CD4-positive, alpha-beta T cell treated with Interleukin-12 subunit alpha and Interleukin-12 subunit beta, for 1 hour (primary cell): ENCODE data around the gene LRRC66.

Experiments used
- DNase-seq: peaks from one replicate; pipeline ENCODE4 v3.0.0-alpha.2; 2020

LRRC66 gene, protein sequence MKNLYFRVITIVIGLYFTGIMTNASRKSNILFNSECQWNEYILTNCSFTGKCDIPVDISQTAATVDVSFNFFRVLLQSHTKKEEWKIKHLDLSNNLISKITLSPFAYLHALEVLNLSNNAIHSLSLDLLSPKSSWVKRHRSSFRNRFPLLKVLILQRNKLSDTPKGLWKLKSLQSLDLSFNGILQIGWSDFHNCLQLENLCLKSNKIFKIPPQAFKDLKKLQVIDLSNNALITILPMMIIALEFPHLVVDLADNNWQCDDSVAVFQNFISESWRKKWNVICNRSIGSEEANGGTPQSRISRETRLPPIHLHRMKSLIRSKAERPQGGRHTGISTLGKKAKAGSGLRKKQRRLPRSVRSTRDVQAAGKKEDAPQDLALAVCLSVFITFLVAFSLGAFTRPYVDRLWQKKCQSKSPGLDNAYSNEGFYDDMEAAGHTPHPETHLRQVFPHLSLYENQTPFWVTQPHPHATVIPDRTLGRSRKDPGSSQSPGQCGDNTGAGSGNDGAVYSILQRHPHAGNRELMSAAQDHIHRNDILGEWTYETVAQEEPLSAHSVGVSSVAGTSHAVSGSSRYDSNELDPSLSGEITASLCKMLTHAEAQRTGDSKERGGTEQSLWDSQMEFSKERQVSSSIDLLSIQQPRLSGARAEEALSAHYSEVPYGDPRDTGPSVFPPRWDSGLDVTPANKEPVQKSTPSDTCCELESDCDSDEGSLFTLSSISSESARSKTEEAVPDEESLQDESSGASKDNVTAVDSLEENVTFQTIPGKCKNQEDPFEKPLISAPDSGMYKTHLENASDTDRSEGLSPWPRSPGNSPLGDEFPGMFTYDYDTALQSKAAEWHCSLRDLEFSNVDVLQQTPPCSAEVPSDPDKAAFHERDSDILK

GRCh38 chr4:52019936-52020657 is at the start of gene LRRC66:
LRRC66 (minus strand) TSS chr4:52020363; CDS start chr4:52017613, 2,750 bp downstream.
- no peak for DNase-seq

GRCh38 chr4:52069571-52069970 is 49.4 kb upstream of the LRRC66 start:
- no peak for DNase-seq

GRCh38 chr4:52059372-52059771 is 39.2 kb upstream of the LRRC66 start:
- DNase-seq = no peak

DNA sequence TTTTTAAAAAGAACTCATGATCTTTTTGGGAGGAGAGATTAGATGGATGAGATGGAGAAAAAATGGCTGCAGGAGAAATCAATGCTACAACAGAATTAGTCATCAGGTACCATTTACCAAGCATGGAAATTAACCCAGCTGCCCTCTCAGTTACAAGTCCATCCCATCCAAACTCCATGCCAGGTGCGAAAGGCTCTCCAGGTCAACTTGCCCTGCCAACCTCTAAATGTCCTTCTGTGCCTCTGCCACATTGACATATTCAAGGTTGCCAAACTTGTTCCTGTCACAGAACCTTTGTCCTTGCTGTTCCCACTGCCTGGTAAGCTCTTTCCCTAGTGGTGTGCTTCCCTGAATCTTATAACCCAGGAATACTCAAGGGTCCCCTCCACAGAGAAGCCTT is 38.1 kb upstream of the LRRC66 start:
- no peak for DNase-seq

GRCh38 chr4:52057196-52057595 is 37.0 kb upstream of the LRRC66 start:
- no peak for DNase-seq

DNA sequence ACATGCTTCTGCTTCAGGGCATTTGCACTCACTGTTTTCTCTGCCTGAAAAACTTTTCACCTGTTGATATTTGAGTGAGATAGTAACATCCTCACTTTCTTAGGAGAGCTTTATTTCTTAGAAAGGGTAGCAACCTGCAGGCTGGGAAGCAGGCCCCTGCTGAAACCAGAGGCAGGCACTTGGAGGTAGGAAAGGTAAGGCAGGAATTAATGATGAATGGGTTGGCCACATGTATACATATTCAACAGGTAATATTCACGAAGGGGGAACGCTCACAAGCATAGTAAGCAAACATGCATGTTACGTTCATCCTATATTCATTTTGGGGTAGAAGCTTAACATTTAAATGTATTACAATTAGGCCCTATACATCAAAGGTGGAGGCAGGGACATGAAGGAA is 34.1 kb upstream of the LRRC66 start:
- DNase-seq = no peak

GRCh38 chr4:52052475-52052780 is 32.3 kb upstream of the LRRC66 start:
- no peak for DNase-seq

- DNase-seq = no peak
These were observed 31.7 kb upstream of the LRRC66 start for GRCh38 chr4:52051615-52052474.

GRCh38 chr4:52051213-52051614 is 31.1 kb upstream of the LRRC66 start, which contains the start of gene SPATA18:
SPATA18 (plus strand) TSS chr4:52051304; CDS start chr4:52051705, 401 bp downstream.
- no peak for DNase-seq

DNA sequence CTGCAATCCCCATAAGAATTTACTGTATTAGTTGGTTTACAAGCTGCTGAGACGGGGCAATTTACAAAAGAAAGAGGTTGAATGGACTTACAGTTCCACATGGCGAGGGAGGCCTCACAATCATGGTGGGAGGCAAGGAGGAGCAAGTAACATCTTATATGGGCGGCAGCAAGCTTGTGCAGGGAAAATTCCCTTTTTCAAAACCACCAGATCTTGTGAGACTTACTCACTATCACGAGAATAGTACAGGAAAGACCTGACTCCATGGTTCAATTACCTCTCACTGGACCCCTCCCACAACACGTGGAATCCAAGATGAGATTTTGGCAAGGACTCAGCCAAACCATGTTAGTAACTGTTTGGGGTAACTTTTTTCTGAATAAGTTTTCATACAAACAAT is 29.1 kb upstream of the LRRC66 start:
- DNase-seq = no peak

DNA sequence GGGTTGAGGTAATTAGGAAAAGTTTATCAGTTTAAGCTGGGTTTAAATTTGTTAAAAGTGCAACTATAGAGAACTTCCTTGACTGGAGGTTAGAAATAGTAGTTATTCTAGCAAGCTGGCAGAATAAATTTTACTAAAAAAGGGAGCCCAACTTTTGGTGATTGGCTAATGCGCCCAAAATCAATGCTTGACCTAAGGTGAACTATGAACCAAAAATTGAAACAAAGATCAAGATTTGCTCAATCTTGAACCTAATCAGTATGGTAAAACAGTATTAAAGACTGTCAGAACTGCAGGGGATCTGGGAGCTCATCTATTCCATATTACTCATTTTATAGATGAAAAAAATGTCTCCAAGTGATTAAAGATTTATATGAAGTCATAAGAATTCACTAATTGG is 24.9 kb upstream of the LRRC66 start:
- DNase-seq = no peak

DNA sequence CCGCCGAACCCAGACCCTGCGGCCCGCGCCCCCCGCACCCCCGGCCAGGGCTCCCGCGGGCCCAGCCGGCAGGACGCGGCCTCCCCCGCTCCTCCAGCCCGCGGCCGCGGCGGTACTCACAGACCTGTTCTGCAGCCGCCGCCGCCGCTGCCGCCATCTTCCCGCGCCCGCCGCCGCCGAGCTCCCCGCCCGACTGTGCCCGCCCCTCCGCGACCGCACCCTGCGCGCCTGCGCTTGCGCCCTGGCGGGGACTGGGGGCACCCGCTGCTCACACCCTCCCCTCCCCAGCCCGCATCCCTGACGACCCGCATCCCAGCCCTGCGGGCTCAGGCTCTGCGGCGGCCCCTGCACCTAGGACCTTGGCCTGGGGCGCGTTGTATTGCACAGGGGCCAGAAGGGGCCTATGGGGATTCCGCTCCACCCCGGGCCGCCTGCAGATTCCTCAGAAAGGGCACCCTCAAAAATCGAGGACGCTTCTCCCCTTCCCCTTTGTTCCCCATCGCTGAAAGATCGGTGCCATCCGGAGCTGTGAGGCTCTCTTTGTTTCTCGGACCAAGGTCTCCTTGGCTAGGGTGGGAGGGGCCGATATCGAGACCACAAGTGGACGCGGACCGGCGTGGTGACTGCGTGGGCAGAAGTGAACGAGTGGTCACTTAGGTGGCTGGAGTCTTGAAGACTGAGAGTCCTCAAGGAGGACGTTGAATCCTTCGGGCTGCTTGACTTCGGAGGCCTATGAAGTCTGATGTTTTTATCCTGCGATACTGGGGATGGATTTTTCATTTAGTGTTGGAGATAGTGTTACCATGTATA is 18.1 kb upstream of the LRRC66 start, which contains the start of gene SGCB:
Gene SGCB, minus strand, starts transcription at position 197 of the 810 bp plus-strand sequence. Its CDS starts 40 bp downstream, at position 157.
- peak; percentile 76 for DNase-seq

GRCh38 chr4:52037689-52038102 is 17.5 kb upstream of the LRRC66 start:
- no peak for DNase-seq

DNA sequence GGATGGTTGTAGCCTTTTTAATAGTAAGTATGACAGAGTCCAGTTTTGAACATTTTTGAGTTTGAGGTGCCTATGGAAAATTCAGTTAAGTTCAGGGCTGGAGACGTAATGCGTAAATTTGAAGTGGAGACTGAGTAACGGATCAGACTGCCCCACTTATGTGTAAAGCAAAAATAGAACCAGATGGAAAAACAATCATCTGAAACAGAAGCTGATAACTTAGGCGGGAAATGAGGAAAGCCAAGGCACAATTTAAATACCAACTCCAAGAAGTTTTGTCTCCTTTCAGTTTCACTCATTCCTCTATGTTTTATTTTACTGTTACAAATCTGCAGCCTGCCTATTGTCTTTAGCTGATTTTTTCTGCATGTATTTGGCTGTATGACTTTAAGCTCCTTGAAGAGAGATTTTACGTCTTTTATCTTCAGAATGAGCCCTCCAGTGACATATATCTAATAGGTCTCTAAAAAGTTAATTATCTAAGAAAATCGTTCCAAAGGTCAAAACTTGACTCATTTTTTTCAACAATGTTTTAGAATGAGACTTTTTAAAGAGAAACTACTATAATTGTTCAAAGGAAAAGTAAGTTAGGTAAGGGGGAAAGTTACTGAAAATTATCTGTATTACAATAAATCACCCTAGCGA is 16.8 kb upstream of the LRRC66 start:
- no peak for DNase-seq

- DNase-seq = no peak
These were observed 15.0 kb upstream of the LRRC66 start for GRCh38 chr4:52035190-52035589.

DNA sequence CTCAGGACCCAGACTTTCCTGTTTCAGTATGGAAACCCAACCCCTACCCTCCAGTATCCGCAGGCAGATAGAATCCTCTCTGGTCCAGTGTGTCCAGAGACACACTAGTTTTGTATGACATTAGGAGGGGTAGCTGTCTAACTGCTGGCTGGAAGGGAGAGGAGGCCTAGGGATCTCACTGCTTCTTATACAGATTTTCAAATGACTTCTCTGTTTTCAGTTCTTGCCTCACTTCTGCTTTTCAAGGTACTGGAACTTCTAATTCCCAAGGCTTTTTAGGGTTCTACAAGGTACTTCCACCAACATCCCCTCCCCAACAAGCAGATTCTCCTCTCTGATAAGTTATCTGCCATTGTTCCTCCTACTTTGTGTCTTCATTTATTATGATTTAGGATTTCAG is 11.8 kb upstream of the LRRC66 start:
- DNase-seq = no peak

DNA sequence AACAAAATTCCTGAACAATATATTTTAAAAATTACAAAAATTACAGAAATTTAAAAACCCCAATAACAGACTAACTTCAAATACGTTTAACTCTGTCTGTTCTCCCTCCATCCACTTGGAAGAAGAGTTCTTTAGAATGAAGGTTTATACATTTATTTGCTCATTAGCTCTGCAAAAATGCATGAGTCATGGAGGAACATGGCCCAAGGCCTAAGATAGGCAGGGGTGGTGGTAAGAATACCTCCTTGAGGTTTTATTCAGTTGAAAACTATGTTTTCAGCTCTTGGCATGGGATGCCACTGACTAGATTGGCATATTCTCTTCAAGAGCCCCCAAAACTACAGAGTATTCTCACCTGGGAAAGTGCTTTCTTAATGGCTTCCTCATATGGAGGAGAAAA is 8.8 kb upstream of the LRRC66 start:
- no peak for DNase-seq

DNA sequence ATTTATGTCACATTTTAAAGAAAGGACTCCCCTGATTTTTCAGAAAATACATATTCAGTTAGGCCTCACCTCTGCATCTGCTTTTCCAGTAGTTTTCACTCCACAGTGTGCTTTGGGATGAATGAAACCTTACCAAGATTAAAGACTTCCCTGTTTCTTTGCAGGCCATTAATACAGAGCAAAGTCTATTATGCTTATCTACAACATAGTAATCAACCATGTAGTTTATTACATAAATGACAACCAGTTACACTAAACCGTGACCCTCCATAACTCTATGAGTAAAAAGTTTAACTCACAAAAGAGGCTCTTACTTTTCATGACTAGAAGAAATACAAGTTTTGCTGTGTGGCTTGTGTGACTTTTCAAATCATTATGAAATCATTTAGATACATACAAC is 2.3 kb downstream of the LRRC66 start:
- DNase-seq = no peak

DNA sequence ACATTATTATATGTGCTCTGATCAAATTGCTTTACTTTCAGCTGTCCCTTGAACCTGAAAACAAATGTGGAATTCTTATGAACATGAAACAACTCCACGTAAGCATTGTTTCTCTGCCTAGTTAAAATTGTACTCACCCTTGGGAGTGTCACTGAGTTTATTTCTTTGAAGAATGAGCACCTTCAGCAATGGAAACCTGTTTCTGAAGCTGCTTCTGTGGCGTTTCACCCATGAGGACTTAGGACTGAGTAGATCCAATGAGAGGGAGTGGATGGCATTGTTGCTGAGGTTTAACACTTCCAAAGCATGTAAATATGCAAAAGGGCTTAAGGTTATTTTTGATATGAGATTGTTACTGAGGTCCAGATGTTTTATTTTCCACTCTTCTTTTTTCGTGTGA is 3.2 kb downstream of the LRRC66 start:
- no peak for DNase-seq

DNA sequence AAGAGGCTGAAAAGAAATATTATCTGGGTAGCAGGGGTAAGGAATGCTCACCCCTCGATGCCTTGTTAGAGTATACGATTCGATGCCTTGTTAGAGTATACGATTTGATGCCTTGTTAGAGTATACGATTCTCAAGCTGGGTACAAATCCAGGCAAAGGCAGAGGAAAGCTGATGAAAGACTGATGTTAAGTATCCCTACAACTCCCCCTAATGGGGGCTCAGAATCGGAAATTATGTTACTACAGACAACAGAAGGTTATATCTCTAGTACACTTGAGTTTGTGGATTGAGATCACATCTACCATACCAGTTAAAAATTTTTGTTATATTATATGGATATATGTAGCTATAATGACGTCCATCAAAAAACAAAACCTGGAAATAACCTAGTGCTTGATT is 4.8 kb downstream of the LRRC66 start:
- no peak for DNase-seq

GRCh38 chr4:52014903-52015302 is 5.3 kb downstream of the LRRC66 start:
- no peak for DNase-seq
